Body of pancreas (tissue), 4 donors: ENCODE results near the gene KCTD19.

ENCODE experiments used
- POLR2A ChIP-seq, 3 donors: fragments of 450-650 bp; IDR thresholded peaks; one replicate each; pipeline ENCODE4 v1.6.1; 2016; ENCODE audit warnings: antibody characterized with exemption in 3 of 3, mild to moderate bottlenecking in 2 of 3
- TF ChIP-seq, protein P1 (sequence below), 7 experiments: fragments of 450-650 bp in 4 of 7; fragments of 200-600 bp in 3 of 7; sonication (generic) in 3 of 7; IDR thresholded peaks; one replicate each; pipeline ENCODE4 v1.5.1; 2016 to 2019; ENCODE audit warnings: antibody characterized with exemption in 7 of 7

GRCh38 chr16:67256701-67257230 is 69.8 kb downstream of the KCTD19 start:
- TF ChIP-seq, protein P1, sequence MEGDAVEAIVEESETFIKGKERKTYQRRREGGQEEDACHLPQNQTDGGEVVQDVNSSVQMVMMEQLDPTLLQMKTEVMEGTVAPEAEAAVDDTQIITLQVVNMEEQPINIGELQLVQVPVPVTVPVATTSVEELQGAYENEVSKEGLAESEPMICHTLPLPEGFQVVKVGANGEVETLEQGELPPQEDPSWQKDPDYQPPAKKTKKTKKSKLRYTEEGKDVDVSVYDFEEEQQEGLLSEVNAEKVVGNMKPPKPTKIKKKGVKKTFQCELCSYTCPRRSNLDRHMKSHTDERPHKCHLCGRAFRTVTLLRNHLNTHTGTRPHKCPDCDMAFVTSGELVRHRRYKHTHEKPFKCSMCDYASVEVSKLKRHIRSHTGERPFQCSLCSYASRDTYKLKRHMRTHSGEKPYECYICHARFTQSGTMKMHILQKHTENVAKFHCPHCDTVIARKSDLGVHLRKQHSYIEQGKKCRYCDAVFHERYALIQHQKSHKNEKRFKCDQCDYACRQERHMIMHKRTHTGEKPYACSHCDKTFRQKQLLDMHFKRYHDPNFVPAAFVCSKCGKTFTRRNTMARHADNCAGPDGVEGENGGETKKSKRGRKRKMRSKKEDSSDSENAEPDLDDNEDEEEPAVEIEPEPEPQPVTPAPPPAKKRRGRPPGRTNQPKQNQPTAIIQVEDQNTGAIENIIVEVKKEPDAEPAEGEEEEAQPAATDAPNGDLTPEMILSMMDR (IDR thresholded peaks at IDR 0.05): no peak
- no peak for TF ChIP-seq POLR2A (IDR thresholded peaks at IDR 0.05)
